Activated CD4-positive, alpha-beta T cell treated with anti-CD3 and anti-CD28 coated beads, Interleukin-2, amount 10 ng/mL, durations not matched to agents 7 days and 5 days (primary cell): ENCODE data around the gene CHL1. TPM values are rescaled to one million over a fixed set of nuclear protein-coding genes. Genes with fewer than 3 reads are reported as not detected.

Source experiments
- CTCF ChIA-PET: fragments of 350-600 bp; sonication (Branson Sonifier 250); formaldehyde crosslinking; loops from one replicate; lab custom pipeline; 2021; ENCODE audit warnings: antibody characterized with exemption; lab: Charles Lee
- POLR2A ChIA-PET: fragments of 350-600 bp; sonication (Branson Sonifier 250); formaldehyde crosslinking; loops from one replicate; lab custom pipeline; 2021; ENCODE audit warnings: antibody characterized with exemption; lab: Charles Lee
- DNase-seq: peaks from one replicate; pipeline ENCODE4 v3.0.0-alpha.2; 2020
- H3K27ac Mint-ChIP-seq: one replicate; pipeline ENCODE4 v1.8.0; 2021; ENCODE audit warnings: mild to moderate bottlenecking, moderate library complexity, mixed read lengths
- H3K27me3 Mint-ChIP-seq: one replicate; pipeline ENCODE4 v1.8.0; 2021; ENCODE audit warnings: mixed read lengths
- H3K36me3 Mint-ChIP-seq: one replicate; pipeline ENCODE4 v1.8.0; 2021; ENCODE audit warnings: low read depth, mixed read lengths
- H3K4me1 Mint-ChIP-seq: one replicate; pipeline ENCODE4 v1.8.0; 2021; ENCODE audit warnings: mixed read lengths
- H3K4me3 Mint-ChIP-seq: one replicate; pipeline ENCODE4 v1.8.0; 2021; ENCODE audit warnings: mild to moderate bottlenecking, moderate library complexity, mixed read lengths
- H3K9me3 Mint-ChIP-seq: one replicate; pipeline ENCODE4 v1.8.0; 2021; ENCODE audit warnings: mixed read lengths
- total RNA-seq, 2 experiments: library from RNA; stranded (reverse); gene quantifications; one replicate each; pipeline ENCODE4 v1.2.3, GENCODE V29; 2021

CHL1 gene
- total RNA-seq, 2 experiments from 2014 or later: not detected

DNA sequence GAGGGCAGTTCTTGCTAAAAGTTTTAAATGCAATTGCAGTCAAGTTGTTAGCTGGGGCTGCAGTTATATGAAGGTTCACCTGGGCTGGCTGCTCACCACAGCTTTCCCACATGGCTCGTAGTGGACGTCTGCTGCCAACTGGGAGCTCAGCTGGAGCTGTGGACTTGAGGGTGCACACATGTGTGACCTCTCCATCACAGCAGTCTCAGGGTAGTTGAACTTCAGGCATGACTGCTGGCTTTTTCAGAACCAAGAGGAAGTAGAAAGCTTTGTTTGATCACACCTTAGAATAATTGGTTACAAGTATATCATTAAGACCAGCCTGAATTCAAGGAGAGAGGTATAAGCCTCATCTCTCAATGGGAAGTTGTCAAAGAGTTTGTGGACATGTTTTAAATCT, 74.1 kb downstream of the CHL1 start:
- Mint-ChIP-seq H3K4me1 (no peaks in the 10 kb centered on the region), H3K36me3 (no peaks in the 10 kb centered on the region), H3K27me3 (no peaks in the 10 kb centered on the region), H3K9me3 (no peaks in the 10 kb centered on the region), H3K27ac (no peak overlapping the region), H3K4me3 (no peak overlapping the region)
- ChIA-PET POLR2A (no interaction called here), CTCF (no interaction called here)
- DNase-seq: no peak

DNA sequence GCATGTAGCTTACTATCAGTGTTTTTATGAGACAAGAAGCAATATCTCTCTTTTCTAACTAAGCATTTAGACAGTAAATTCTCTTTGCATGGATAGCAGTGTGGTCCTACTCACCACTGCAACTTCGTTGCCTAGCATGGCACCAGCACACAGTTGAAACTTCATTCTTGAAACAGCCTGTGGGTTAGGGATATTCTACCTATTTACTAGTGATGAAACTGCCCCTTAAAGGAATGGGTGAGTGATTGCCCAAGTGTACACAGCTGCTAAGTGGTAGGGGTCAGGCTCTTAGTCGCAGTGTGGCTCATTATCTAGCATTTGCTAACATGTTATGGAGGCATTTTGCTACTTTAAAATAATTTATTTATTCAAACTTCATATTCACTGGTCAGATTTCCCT, 78.4 kb downstream of the CHL1 start:
- POLR2A ChIA-PET: no interaction called here
- H3K4me1 Mint-ChIP-seq: no peaks in the 10 kb centered on the region
- H3K27ac Mint-ChIP-seq: no peak overlapping the region
- H3K4me3 Mint-ChIP-seq: no peak overlapping the region
- no peaks in the 10 kb centered on the region for H3K27me3 Mint-ChIP-seq
- H3K36me3 Mint-ChIP-seq: no peaks in the 10 kb centered on the region
- CTCF ChIA-PET: no interaction called here
- no peaks in the 10 kb centered on the region for H3K9me3 Mint-ChIP-seq
- DNase-seq: no peak

DNA sequence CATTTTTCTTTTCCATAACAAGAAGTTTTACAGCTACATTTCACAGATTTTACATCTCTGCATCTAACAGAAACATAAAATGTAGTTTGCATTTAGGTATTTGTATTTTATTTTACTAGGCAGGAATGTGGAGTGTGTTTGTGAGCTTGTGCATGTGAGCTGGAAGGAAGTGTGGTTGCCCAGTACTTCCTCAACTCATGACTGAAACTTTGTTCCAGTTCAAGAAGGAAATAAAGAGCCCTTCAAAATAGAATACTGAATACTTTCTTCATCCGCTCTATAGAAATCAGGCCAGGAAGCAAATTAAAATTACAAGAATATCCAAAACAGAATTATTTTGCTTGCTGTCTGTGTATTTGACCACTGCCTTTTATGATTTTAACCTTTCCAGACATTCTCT, 81.3 kb downstream of the CHL1 start:
- H3K9me3 Mint-ChIP-seq: no peaks in the 10 kb centered on the region
- POLR2A ChIA-PET: no interaction called here
- H3K27me3 Mint-ChIP-seq: no peaks in the 10 kb centered on the region
- no peak overlapping the region for H3K4me3 Mint-ChIP-seq
- CTCF ChIA-PET: no interaction called here
- no peak for DNase-seq
- H3K36me3 Mint-ChIP-seq: no peaks in the 10 kb centered on the region
- no peaks in the 10 kb centered on the region for H3K4me1 Mint-ChIP-seq
- no peak overlapping the region for H3K27ac Mint-ChIP-seq

DNA sequence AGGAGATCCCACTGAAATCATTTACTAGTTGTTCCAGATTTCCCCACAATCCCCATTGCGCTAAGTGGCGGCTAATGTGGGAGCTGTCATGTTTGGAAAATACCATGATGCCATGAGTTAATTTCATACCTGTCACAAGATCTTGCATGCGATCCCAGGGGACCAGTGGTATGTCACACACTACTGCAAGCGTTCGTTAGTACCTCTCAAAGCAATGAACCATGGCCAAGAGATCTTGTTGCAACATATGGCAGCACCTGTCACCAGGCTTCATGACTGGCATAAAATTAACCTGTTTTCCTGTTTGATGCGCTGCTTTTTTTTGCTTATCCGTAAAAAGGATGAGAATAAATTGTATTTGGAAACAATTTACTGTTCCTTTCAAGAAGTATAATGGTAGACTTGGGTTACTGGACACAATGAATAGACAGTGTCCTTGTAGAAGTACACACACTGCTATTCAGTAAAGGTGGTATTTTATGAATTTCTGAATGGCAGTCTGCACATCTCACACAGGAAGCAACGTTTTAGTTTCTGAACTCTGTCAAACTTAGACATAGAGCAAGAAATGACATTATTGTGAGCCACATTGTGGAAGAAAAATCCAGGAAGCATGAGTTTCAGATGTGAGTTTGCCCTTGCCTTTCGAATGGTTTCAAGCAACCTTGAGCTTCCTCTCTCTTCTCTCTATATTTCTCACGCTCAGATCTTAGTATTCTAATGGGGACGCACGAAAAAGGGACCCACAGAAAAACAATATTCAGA, 81.9 kb downstream of the CHL1 start:
- Mint-ChIP-seq H3K4me3 (no peak overlapping the region), H3K4me1 (no peaks in the 10 kb centered on the region), H3K9me3 (no peaks in the 10 kb centered on the region), H3K27ac (no peak overlapping the region), H3K36me3 (no peaks in the 10 kb centered on the region), H3K27me3 (no peaks in the 10 kb centered on the region)
- no peak for DNase-seq
- ChIA-PET POLR2A (no interaction called here), CTCF (no interaction called here)

DNA sequence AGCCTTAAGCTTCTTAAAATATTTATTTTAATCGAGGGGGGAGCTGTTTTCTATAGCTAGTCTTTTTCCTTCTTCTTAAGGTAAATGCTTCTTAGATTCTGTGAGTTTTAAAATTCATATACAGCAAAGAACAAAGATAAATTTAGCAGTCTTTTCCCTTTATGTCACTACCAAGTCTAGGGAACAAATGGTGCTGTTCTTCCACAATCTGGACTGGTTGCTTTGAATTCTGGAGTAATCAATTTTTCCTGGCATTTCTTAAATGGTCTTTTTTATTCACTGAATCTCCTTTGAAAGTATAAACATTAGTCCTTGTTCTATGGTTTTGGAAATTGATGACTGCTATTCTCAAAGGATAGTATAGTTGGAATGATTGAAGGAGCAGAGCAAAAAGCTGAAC, 82.8 kb downstream of the CHL1 start:
- H3K4me1 Mint-ChIP-seq: no peaks in the 10 kb centered on the region
- DNase-seq: no peak
- H3K36me3 Mint-ChIP-seq: no peaks in the 10 kb centered on the region
- no peak overlapping the region for H3K27ac Mint-ChIP-seq
- ChIA-PET CTCF (no interaction called here), POLR2A (no interaction called here)
- H3K9me3 Mint-ChIP-seq: no peaks in the 10 kb centered on the region
- H3K4me3 Mint-ChIP-seq: no peak overlapping the region
- no peaks in the 10 kb centered on the region for H3K27me3 Mint-ChIP-seq

DNA sequence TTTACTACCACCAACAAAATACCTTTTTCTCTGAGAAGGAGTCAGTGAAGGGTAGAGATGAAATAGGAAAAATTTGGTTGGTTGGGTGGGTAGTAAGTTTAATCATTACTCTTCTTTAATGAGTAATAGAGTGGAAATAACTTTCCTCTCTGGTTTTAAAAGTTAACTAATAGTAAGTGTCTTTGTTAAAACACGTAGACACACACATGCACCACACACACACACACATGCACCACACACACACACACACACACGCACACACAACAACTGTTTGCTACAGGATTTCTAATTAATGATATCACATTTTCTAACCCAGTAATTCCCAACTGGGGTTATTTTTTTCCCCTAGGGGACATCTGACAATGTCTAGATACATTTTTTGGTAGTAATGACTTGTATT, 84.1 kb downstream of the CHL1 start:
- Mint-ChIP-seq H3K4me3 (no peak overlapping the region), H3K36me3 (no peaks in the 10 kb centered on the region), H3K27ac (no peak overlapping the region), H3K9me3 (no peaks in the 10 kb centered on the region), H3K27me3 (no peaks in the 10 kb centered on the region), H3K4me1 (no peaks in the 10 kb centered on the region)
- ChIA-PET CTCF (no interaction called here), POLR2A (no interaction called here)
- no peak for DNase-seq

DNA sequence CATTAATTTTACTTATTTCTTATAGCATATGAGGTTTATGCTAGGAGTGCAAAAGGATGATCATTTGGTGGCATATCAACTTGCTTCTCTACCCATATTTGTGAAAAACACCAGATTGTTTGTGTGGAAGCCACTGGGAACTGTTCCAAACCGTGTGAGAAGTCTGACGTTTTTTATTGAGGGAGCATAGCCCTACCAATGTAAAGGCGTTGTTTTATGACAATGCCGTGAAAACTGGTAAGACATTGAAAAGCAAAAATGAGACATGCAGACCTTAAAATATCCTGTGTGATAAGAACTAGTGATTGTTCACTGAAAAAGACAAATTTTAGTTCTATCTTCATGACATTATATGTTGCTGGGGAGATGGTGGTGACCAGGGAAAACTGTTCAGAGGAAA, 87.8 kb downstream of the CHL1 start:
- POLR2A ChIA-PET: no interaction called here
- no peak overlapping the region for H3K27ac Mint-ChIP-seq
- CTCF ChIA-PET: no interaction called here

DNA sequence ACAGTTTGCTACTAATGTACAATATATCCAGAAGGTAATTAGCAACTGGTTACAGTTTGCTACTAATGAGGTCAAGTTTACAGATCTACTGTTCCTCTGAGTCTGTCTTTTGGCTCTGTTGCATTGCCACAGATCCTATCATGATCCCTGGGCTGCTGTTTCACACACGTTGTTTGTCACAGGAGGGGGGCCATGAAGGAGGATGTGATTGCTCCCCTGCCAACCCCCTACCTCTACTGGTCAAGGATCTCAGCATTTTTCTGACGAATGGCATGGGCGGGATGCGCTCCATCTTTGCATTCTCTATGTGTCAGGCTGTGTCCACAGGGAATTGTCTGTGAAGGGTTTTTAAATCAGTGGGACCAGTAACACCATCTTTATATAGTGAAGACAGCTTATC, 91.9 kb downstream of the CHL1 start:
- no peaks in the 10 kb centered on the region for H3K36me3 Mint-ChIP-seq
- no peaks in the 10 kb centered on the region for H3K27me3 Mint-ChIP-seq
- ChIA-PET POLR2A (no interaction called here), CTCF (no interaction called here)
- no peaks in the 10 kb centered on the region for H3K9me3 Mint-ChIP-seq
- no peaks in the 10 kb centered on the region for H3K4me1 Mint-ChIP-seq
- no peak overlapping the region for H3K4me3 Mint-ChIP-seq
- DNase-seq: no peak
- no peak overlapping the region for H3K27ac Mint-ChIP-seq

More for the DNA sequence above, 87.8 kb downstream of the CHL1 start:
- no peak for DNase-seq
- H3K27me3 Mint-ChIP-seq: no peaks in the 10 kb centered on the region
- H3K9me3 Mint-ChIP-seq: no peaks in the 10 kb centered on the region
- H3K4me1 Mint-ChIP-seq: no peaks in the 10 kb centered on the region
- H3K36me3 Mint-ChIP-seq: no peaks in the 10 kb centered on the region
- no peak overlapping the region for H3K4me3 Mint-ChIP-seq

DNA sequence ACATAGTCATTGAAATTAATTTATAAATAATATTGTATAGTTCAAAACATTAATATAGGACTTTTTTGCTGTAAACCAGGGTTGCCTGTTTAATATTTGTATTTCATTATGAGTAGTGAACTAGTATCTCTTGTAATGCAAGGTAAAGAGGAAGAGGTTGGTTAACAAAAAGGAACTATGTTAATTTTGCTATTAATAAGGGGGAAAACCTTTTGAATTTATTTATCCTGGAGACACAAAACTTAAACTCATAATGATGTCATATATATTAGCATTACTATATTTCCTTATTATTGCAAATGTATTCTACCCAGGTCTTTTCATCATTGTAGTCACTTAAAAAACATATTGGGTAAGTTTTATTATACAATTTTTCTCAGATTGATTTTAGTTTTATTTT, 94.5 kb downstream of the CHL1 start:
- ChIA-PET CTCF (no interaction called here), POLR2A (no interaction called here)
- Mint-ChIP-seq H3K9me3 (no peaks in the 10 kb centered on the region), H3K27me3 (no peaks in the 10 kb centered on the region), H3K36me3 (no peaks in the 10 kb centered on the region), H3K4me1 (no peaks in the 10 kb centered on the region), H3K27ac (no peak overlapping the region), H3K4me3 (no peak overlapping the region)
- no peak for DNase-seq

DNA sequence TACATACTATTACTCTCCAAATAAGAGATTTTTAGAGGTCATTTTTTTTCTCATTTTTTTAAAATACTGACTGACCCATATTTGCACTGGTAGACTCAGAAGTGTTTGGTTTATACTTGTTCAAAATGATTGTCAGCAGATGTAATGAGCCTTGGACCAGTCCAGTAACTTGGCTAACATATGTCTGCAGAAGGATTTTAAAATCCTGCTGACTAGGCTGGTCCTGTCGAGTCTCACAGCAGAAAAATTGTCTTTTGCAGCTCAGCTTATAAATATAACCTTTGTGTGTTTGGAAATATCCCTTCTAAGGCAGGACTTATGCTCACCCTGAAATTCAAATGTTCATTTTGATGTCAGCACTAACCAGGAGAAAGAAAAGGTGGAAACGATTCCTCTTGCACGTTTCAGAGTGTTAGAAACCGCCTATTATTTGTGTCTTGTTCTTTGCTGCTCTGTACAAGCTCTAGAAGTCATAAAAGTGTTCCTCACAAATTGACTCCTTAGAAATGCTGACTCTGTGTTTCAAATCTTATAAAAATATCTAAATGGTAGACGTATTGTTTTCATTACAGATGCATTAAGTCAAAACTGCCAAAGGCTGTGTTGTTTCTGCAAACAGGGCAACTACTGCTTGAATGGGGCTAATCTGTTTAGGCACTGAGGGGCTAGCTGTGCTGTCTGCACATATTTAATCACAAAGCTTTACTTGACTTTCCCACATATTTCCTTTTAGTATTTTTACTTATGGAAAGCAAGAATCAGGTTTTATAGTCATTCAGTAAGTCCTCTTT, 95.3 kb downstream of the CHL1 start:
- Mint-ChIP-seq H3K27ac (no peak overlapping the region), H3K4me3 (no peak overlapping the region), H3K36me3 (no peaks in the 10 kb centered on the region), H3K4me1 (no peaks in the 10 kb centered on the region), H3K9me3 (no peaks in the 10 kb centered on the region), H3K27me3 (no peaks in the 10 kb centered on the region)
- CTCF ChIA-PET: no interaction called here
- no peak for DNase-seq
- POLR2A ChIA-PET: no interaction called here

DNA sequence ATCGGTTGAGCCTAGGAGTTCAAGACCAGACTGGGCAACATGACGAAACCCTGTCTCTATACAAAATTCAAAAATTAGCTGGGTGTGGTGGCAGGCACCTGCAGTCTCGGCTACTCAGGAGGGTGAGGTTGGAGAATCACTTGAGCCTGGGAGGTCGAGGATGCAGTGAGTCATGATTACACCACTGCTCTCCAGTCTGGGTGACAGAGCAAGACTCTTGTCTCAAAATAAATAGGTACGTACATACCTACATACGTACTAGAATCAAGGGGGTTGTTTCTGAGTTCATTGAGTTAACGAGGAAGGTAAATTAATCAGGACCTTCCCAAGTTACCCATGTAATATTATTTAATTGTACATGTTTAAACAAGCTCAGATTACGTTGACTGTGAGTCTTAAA, 97.5 kb downstream of the CHL1 start:
- no peak for DNase-seq
- Mint-ChIP-seq H3K36me3 (no peaks in the 10 kb centered on the region), H3K27ac (no peak overlapping the region), H3K27me3 (no peaks in the 10 kb centered on the region), H3K4me3 (no peak overlapping the region), H3K4me1 (no peaks in the 10 kb centered on the region), H3K9me3 (no peaks in the 10 kb centered on the region)
- ChIA-PET POLR2A (no interaction called here), CTCF (interaction anchor here (1.4 kb wide), 1 partner anchor 9 kb away, joined by 3 read pairs; no protein-coding TSS in a partner anchor)

DNA sequence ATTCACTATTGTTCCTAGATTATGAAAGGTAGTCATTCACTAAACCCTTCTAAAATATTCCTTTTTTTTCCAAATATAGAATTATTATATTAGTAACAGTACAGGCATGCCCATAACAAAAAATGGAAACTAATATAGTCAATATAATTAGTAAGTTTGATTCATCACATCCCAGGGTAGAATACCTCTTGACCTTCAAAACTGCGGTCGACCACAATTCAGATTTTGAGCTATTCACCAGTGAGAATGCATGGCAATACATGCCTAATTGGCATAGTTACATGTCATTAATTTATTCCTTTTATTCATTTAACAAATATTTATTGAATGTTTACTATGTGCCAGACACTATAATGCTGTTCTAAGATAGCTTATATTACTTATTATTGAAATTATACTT, 98.0 kb downstream of the CHL1 start:
- Mint-ChIP-seq H3K9me3 (no peaks in the 10 kb centered on the region), H3K4me3 (no peak overlapping the region), H3K4me1 (no peaks in the 10 kb centered on the region), H3K36me3 (no peaks in the 10 kb centered on the region), H3K27ac (no peak overlapping the region), H3K27me3 (no peaks in the 10 kb centered on the region)
- DNase-seq: no peak
- POLR2A ChIA-PET: no interaction called here
- CTCF ChIA-PET: interaction anchor here (1.4 kb wide), 1 partner anchor 9 kb away, joined by 3 read pairs; no protein-coding TSS in a partner anchor

DNA sequence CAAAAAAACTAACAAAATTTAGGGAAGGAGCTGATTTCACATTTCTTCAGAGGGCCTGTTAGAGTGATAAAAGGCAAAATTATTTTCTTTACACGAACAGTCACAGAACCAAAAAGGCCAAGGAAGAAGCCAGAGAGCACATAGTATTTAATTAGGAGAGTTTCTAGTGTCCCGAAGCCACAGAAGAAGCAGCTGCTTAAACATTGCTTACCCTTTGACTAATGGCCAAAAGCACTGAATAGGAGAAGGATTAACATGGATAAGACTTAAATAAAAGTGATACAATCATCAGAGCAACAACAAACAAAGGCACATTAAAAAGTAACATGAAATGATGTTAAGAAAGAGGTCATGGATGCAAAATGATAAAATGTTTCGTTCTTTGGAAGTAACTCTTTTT, 98.6 kb downstream of the CHL1 start:
- Mint-ChIP-seq H3K9me3 (no peaks in the 10 kb centered on the region), H3K36me3 (no peaks in the 10 kb centered on the region), H3K4me3 (no peak overlapping the region), H3K27ac (no peak overlapping the region), H3K27me3 (no peaks in the 10 kb centered on the region), H3K4me1 (no peaks in the 10 kb centered on the region)
- POLR2A ChIA-PET: no interaction called here
- no peak for DNase-seq
- CTCF ChIA-PET: interaction anchor here (1.4 kb wide), 1 partner anchor 10 kb away, joined by 3 read pairs; no protein-coding TSS in a partner anchor
